Duodenal mucosa (tissue), 2 donors: ENCODE data around the gene CLDN9.
A peak's percentile ranks its signal among the peaks of the same experiment; 100 is the strongest.

Source experiments
- H3K27ac ChIP-seq: one replicate; pipeline ENCODE4 v1.7.0; 2013; ENCODE audit warnings: low read depth, low read length
- H3K27me3 ChIP-seq, 2 donors: one replicate each; pipeline ENCODE4 v1.7.0; 2013; ENCODE audit warnings: low read length in 2 of 2, control low read depth in 1 of 2; ENCODE audit not compliant: insufficient read depth in 2 of 2, control insufficient read depth in 1 of 2
- H3K36me3 ChIP-seq, 2 donors: one replicate each; pipeline ENCODE4 v1.7.0; 2013; ENCODE audit warnings: low read length in 2 of 2, control low read depth in 1 of 2; ENCODE audit not compliant: insufficient read depth in 2 of 2, control insufficient read depth in 1 of 2
- H3K4me1 ChIP-seq, 2 donors: one replicate each; pipeline ENCODE4 v1.7.0; 2013; ENCODE audit warnings: low read length in 2 of 2, control low read depth in 1 of 2; ENCODE audit not compliant: insufficient read depth in 2 of 2, control insufficient read depth in 1 of 2
- H3K4me3 ChIP-seq, 2 donors: one replicate each; pipeline ENCODE4 v1.7.0; 2013; ENCODE audit warnings: low read length in 2 of 2, low read depth in 1 of 2
- H3K9ac ChIP-seq, 2 donors: one replicate each; pipeline ENCODE4 v1.7.0; 2013; ENCODE audit warnings: low read length in 2 of 2, low read depth in 1 of 2
- H3K9me3 ChIP-seq, 2 donors: one replicate each; pipeline ENCODE4 v1.7.0; 2013; ENCODE audit warnings: low read length in 2 of 2, control low read depth in 1 of 2; ENCODE audit not compliant: control insufficient read depth in 1 of 2

Gene CLDN9

GRCh38 chr16:3012828-3013420, at the start of gene CLDN9:
Gene CLDN9, plus strand, starts transcription at chr16:3012923. Its CDS starts 440 bp downstream, at chr16:3013363.
- peaks cover 0 to 5% of the 10 kb centered on the region in 2 donors for H3K27me3 ChIP-seq

GRCh38 chr16:2963074-2963722, 49.5 kb upstream of the CLDN9 start:
- H3K36me3 ChIP-seq: no peaks in the 10 kb centered on the region
- no peak overlapping the region for H3K27ac ChIP-seq
- H3K9ac ChIP-seq: no peak overlapping the region
- H3K9me3 ChIP-seq: no peaks in the 10 kb centered on the region
- peaks cover 44 to 62% of the 10 kb centered on the region in 2 donors for H3K27me3 ChIP-seq
- peaks cover 2 to 25% of the 10 kb centered on the region in 2 donors for H3K4me1 ChIP-seq
- peak overlapping the region; percentile 32 to 35 for H3K4me3 ChIP-seq

More at GRCh38 chr16:3012828-3013420, at the start of gene CLDN9:
- H3K36me3 ChIP-seq: no peaks in the 10 kb centered on the region
- H3K4me1 ChIP-seq: peaks cover 17 to 35% of the 10 kb centered on the region in 2 donors
- H3K9me3 ChIP-seq: no peaks in the 10 kb centered on the region
- H3K27ac ChIP-seq: no peak within 1 kb of the TSS
- H3K9ac ChIP-seq: no peak within 1 kb of the TSS
- H3K4me3 ChIP-seq: no peak within 1 kb of the TSS

- Histone ChIP-seq H3K4me1 (peaks cover 9 to 32% of the 10 kb centered on the region in 2 donors), H3K27me3 (peaks cover 46 to 65% of the 10 kb centered on the region in 2 donors), H3K4me3 (peak within 1 kb of the TSS; percentile 35 to 50)
Observed at GRCh38 chr16:2963723-2964474, 48.8 kb upstream of the CLDN9 start, which contains the start of gene KREMEN2. Gene KREMEN2, plus strand, starts transcription at chr16:2964275. Its CDS starts 246 bp downstream, at chr16:2964521.

GRCh38 chr16:2964475-2965336, 48.0 kb upstream of the CLDN9 start:
- Histone ChIP-seq H3K4me1 (peaks cover 9 to 33% of the 10 kb centered on the region in 2 donors), H3K9ac (no peak overlapping the region), H3K27me3 (peaks cover 46 to 60% of the 10 kb centered on the region in 2 donors), H3K36me3 (no peaks in the 10 kb centered on the region), H3K9me3 (no peaks in the 10 kb centered on the region), H3K4me3 (peak overlapping the region in 1 of 2 donors; percentile 50), H3K27ac (no peak overlapping the region)

More at GRCh38 chr16:2963723-2964474, 48.8 kb upstream of the CLDN9 start, which contains the start of gene KREMEN2:
- Histone ChIP-seq H3K9ac (no peak within 1 kb of the TSS), H3K27ac (no peak within 1 kb of the TSS), H3K36me3 (no peaks in the 10 kb centered on the region), H3K9me3 (no peaks in the 10 kb centered on the region)

GRCh38 chr16:2966043-2966807, 46.5 kb upstream of the CLDN9 start:
- H3K9ac ChIP-seq: no peak overlapping the region
- no peak overlapping the region for H3K27ac ChIP-seq
- peaks cover 46 to 58% of the 10 kb centered on the region in 2 donors for H3K27me3 ChIP-seq
- H3K4me1 ChIP-seq: peaks cover 13 to 41% of the 10 kb centered on the region in 2 donors
- H3K36me3 ChIP-seq: no peaks in the 10 kb centered on the region
- H3K4me3 ChIP-seq: no peak overlapping the region
- no peaks in the 10 kb centered on the region for H3K9me3 ChIP-seq

- Histone ChIP-seq H3K9ac (no peak overlapping the region), H3K27me3 (peaks cover 45 to 55% of the 10 kb centered on the region in 2 donors), H3K27ac (no peak overlapping the region), H3K36me3 (peaks cover 0 to under 1% of the 10 kb centered on the region in 2 donors), H3K9me3 (no peaks in the 10 kb centered on the region), H3K4me1 (peaks cover 13 to 41% of the 10 kb centered on the region in 2 donors), H3K4me3 (peak overlapping the region in 1 of 2 donors; percentile 21)
Observed at GRCh38 chr16:2966808-2967191, 45.9 kb upstream of the CLDN9 start.

GRCh38 chr16:2967211-2967631, 45.5 kb upstream of the CLDN9 start:
- no peak overlapping the region for H3K27ac ChIP-seq
- peaks cover 0 to 3% of the 10 kb centered on the region in 2 donors for H3K36me3 ChIP-seq
- H3K4me1 ChIP-seq: peaks cover 13 to 41% of the 10 kb centered on the region in 2 donors
- H3K4me3 ChIP-seq: peak overlapping the region in 1 of 2 donors; percentile 21
- H3K9ac ChIP-seq: no peak overlapping the region
- H3K27me3 ChIP-seq: peaks cover 41 to 50% of the 10 kb centered on the region in 2 donors
- no peaks in the 10 kb centered on the region for H3K9me3 ChIP-seq

GRCh38 chr16:2967721-2968161, 45.0 kb upstream of the CLDN9 start:
- no peak overlapping the region for H3K9ac ChIP-seq
- peaks cover 13 to 41% of the 10 kb centered on the region in 2 donors for H3K4me1 ChIP-seq
- H3K27me3 ChIP-seq: peaks cover 36 to 45% of the 10 kb centered on the region in 2 donors
- peaks cover 0 to 3% of the 10 kb centered on the region in 2 donors for H3K36me3 ChIP-seq
- H3K4me3 ChIP-seq: no peak overlapping the region
- no peak overlapping the region for H3K27ac ChIP-seq
- no peaks in the 10 kb centered on the region for H3K9me3 ChIP-seq

GRCh38 chr16:2968368-2968737, 44.4 kb upstream of the CLDN9 start:
- Histone ChIP-seq H3K9ac (peak overlapping the region in 1 of 2 donors; percentile 25), H3K27ac (no peak overlapping the region), H3K4me3 (peak overlapping the region; percentile 79 to 83), H3K36me3 (peaks cover 0 to 3% of the 10 kb centered on the region in 2 donors), H3K9me3 (no peaks in the 10 kb centered on the region), H3K4me1 (peaks cover 13 to 41% of the 10 kb centered on the region in 2 donors), H3K27me3 (peaks cover 33 to 41% of the 10 kb centered on the region in 2 donors)
